Measurements from ENCODE around the gene SOX13.
A peak's percentile ranks its signal among the peaks of the same experiment; 100 is the strongest.

The SOX13 gene

GRCh38 chr1:204124639-204125038, 51.7 kb downstream of the SOX13 start:
- in situ Hi-C loops (cut with HindIII; ENCODE audit: low pct_unique_long_range_greater_than_20kb, low sequenced_read_pairs), result loop anchor here (25.0 kb wide), 1 partner anchor 262 kb away; the partner anchor contains the start of gene SNRPE
- no peak for TF ChIP-seq JUND (IDR thresholded peaks at IDR 0.05; ENCODE audit: low read depth)
- DNase-seq (ENCODE audit: low read depth in 1 of 2, low spot score in 1 of 2), result no peak

GRCh38 chr1:204125759-204126351, 52.9 kb downstream of the SOX13 start:
- no peak for TF ChIP-seq JUND (IDR thresholded peaks at IDR 0.05; ENCODE audit: low read depth)
- DNase-seq (ENCODE audit: low read depth in 1 of 2, low spot score in 1 of 2), result no peak
- in situ Hi-C loops (cut with HindIII; ENCODE audit: low pct_unique_long_range_greater_than_20kb, low sequenced_read_pairs), result loop anchor here (25.0 kb wide), 1 partner anchor 264 kb away; the partner anchor contains the start of gene SNRPE

GRCh38 chr1:204126386-204126785, 53.5 kb downstream of the SOX13 start:
- TF ChIP-seq JUND (IDR thresholded peaks at IDR 0.05; ENCODE audit: low read depth), result no peak
- DNase-seq (ENCODE audit: low read depth in 1 of 2, low spot score in 1 of 2), result no peak
- in situ Hi-C loops (cut with HindIII; ENCODE audit: low pct_unique_long_range_greater_than_20kb, low sequenced_read_pairs), result loop anchor here (25.0 kb wide), 1 partner anchor 264 kb away; the partner anchor contains the start of gene SNRPE

- in situ Hi-C loops (cut with HindIII; ENCODE audit: low pct_unique_long_range_greater_than_20kb, low sequenced_read_pairs), result loop anchor here (25.0 kb wide), 1 partner anchor 265 kb away; the partner anchor contains the start of gene SNRPE
- no peak for DNase-seq (ENCODE audit: low read depth in 1 of 2, low spot score in 1 of 2)
- TF ChIP-seq JUND (IDR thresholded peaks at IDR 0.05; ENCODE audit: low read depth), result no peak
Measured at GRCh38 chr1:204126956-204127355, 54.0 kb downstream of the SOX13 start.

- peak; percentile 82 to 89 for DNase-seq (ENCODE audit: low read depth in 1 of 2, low spot score in 1 of 2)
- in situ Hi-C loops (cut with HindIII; ENCODE audit: low pct_unique_long_range_greater_than_20kb, low sequenced_read_pairs), result loop anchor here (25.0 kb wide), 1 partner anchor 265 kb away; the partner anchor contains the start of gene SNRPE
- no peak for TF ChIP-seq JUND (IDR thresholded peaks at IDR 0.05; ENCODE audit: low read depth)
Measured at GRCh38 chr1:204127597-204128242, 54.8 kb downstream of the SOX13 start.

GRCh38 chr1:204128464-204128963, 55.6 kb downstream of the SOX13 start:
- no peak for DNase-seq (ENCODE audit: low read depth in 1 of 2, low spot score in 1 of 2)
- no peak for TF ChIP-seq JUND (IDR thresholded peaks at IDR 0.05; ENCODE audit: low read depth)

GRCh38 chr1:204128964-204129896, 56.3 kb downstream of the SOX13 start:
- peak; percentile 86 to 91 for DNase-seq (ENCODE audit: low read depth in 1 of 2, low spot score in 1 of 2)
- TF ChIP-seq JUND (IDR thresholded peaks at IDR 0.05; ENCODE audit: low read depth), result no peak
- in situ Hi-C loops (cut with HindIII; ENCODE audit: low pct_unique_long_range_greater_than_20kb, low sequenced_read_pairs), result loop anchor here (25.0 kb wide), 1 partner anchor 267 kb away; the partner anchor contains the start of gene SNRPE

More at GRCh38 chr1:204128464-204128963, 55.6 kb downstream of the SOX13 start:
- in situ Hi-C loops (cut with HindIII; ENCODE audit: low pct_unique_long_range_greater_than_20kb, low sequenced_read_pairs), result loop anchor here (25.0 kb wide), 1 partner anchor 266 kb away; the partner anchor contains the start of gene SNRPE

- in situ Hi-C loops (cut with HindIII; ENCODE audit: low pct_unique_long_range_greater_than_20kb, low sequenced_read_pairs), result loop anchor here (25.0 kb wide), 1 partner anchor 268 kb away; the partner anchor contains the start of gene SNRPE
- DNase-seq (ENCODE audit: low read depth in 1 of 2, low spot score in 1 of 2), result peak in 1 of 2 experiments; percentile 67
- no peak for TF ChIP-seq JUND (IDR thresholded peaks at IDR 0.05; ENCODE audit: low read depth)
Measured at GRCh38 chr1:204130178-204130577, 57.3 kb downstream of the SOX13 start.

GRCh38 chr1:204130981-204131892, 58.3 kb downstream of the SOX13 start:
- TF ChIP-seq JUND (IDR thresholded peaks at IDR 0.05; ENCODE audit: low read depth), result no peak
- in situ Hi-C loops (cut with HindIII; ENCODE audit: low pct_unique_long_range_greater_than_20kb, low sequenced_read_pairs), result loop anchor here (25.0 kb wide), 1 partner anchor 269 kb away; the partner anchor contains the start of gene SNRPE
- peak in 1 of 2 experiments; percentile 49 for DNase-seq (ENCODE audit: low read depth in 1 of 2, low spot score in 1 of 2)

GRCh38 chr1:204131978-204132377, 59.1 kb downstream of the SOX13 start:
- in situ Hi-C loops (cut with HindIII; ENCODE audit: low pct_unique_long_range_greater_than_20kb, low sequenced_read_pairs), result loop anchor here (25.0 kb wide), 1 partner anchor 270 kb away; the partner anchor contains the start of gene SNRPE
- no peak for TF ChIP-seq JUND (IDR thresholded peaks at IDR 0.05; ENCODE audit: low read depth)
- peak; percentile 69 to 90 for DNase-seq (ENCODE audit: low read depth in 1 of 2, low spot score in 1 of 2)

GRCh38 chr1:204132718-204133117, 59.8 kb downstream of the SOX13 start:
- TF ChIP-seq JUND (IDR thresholded peaks at IDR 0.05; ENCODE audit: low read depth), result no peak
- DNase-seq (ENCODE audit: low read depth in 1 of 2, low spot score in 1 of 2), result no peak
- in situ Hi-C loops (cut with HindIII; ENCODE audit: low pct_unique_long_range_greater_than_20kb, low sequenced_read_pairs), result loop anchor here (25.0 kb wide), 1 partner anchor 270 kb away; the partner anchor contains the start of gene SNRPE
